CD4-positive, alpha-beta T cell treated with Interleukin-15 for 1 hour (primary cell): ENCODE data around the gene MTHFD1L.
"Not testable (repeated sequence)": the region's sequence is repeated elsewhere in the genome, so short reads cannot be mapped to it uniquely, and the experiment has no call there.

Source experiments
- DNase-seq: peaks from one replicate; pipeline ENCODE4 v3.0.0-alpha.2; 2020

Gene MTHFD1L

GRCh38 chr6:151073701-151074100, 208.2 kb downstream of the MTHFD1L start:
- no peak for DNase-seq

- DNase-seq = no peak
Measured at GRCh38 chr6:151075005-151075404, 209.5 kb downstream of the MTHFD1L start.

GRCh38 chr6:151075527-151075926, 210.0 kb downstream of the MTHFD1L start:
- DNase-seq = no peak

GRCh38 chr6:151075930-151076555, 210.5 kb downstream of the MTHFD1L start:
- no peak for DNase-seq

GRCh38 chr6:151078655-151079054, 213.2 kb downstream of the MTHFD1L start:
- no peak for DNase-seq

- DNase-seq = no peak
Measured at GRCh38 chr6:151081656-151082055, 216.2 kb downstream of the MTHFD1L start.

- DNase-seq = no peak
Measured at GRCh38 chr6:151082079-151082478, 216.6 kb downstream of the MTHFD1L start.

- DNase-seq = no peak
Measured at GRCh38 chr6:151084275-151084674, 218.8 kb downstream of the MTHFD1L start.

- not testable (repeated sequence) for DNase-seq
Measured at GRCh38 chr6:151087055-151087454, 221.6 kb downstream of the MTHFD1L start.

- no peak for DNase-seq
Measured at GRCh38 chr6:151087861-151088598, 222.5 kb downstream of the MTHFD1L start.

- no peak for DNase-seq
Measured at GRCh38 chr6:151088599-151088935, 223.1 kb downstream of the MTHFD1L start.

- no peak for DNase-seq
Measured at GRCh38 chr6:151088963-151089362, 223.5 kb downstream of the MTHFD1L start.

GRCh38 chr6:151089978-151090377, 224.5 kb downstream of the MTHFD1L start:
- DNase-seq = no peak

- DNase-seq = no peak
Measured at GRCh38 chr6:151091571-151091970, 226.1 kb downstream of the MTHFD1L start.

- no peak for DNase-seq
Measured at GRCh38 chr6:151092591-151092990, 227.1 kb downstream of the MTHFD1L start.

GRCh38 chr6:151093706-151094105, 228.2 kb downstream of the MTHFD1L start:
- DNase-seq = no peak

GRCh38 chr6:151095538-151096254, 230.2 kb downstream of the MTHFD1L start:
- no peak for DNase-seq

- no peak for DNase-seq
Measured at GRCh38 chr6:151096255-151096612, 230.7 kb downstream of the MTHFD1L start.

- no peak for DNase-seq
Measured at GRCh38 chr6:151096691-151097606, 231.4 kb downstream of the MTHFD1L start.

- DNase-seq = no peak
Measured at GRCh38 chr6:151098166-151098565, 232.7 kb downstream of the MTHFD1L start.

- DNase-seq = no peak
Measured at GRCh38 chr6:151100326-151100725, 234.8 kb downstream of the MTHFD1L start.

- no peak for DNase-seq
Measured at GRCh38 chr6:151101161-151101815, 235.8 kb downstream of the MTHFD1L start.
